B cell (primary cell): ENCODE results near the gene TAX1BP1. TPM values are rescaled to one million over a fixed set of nuclear protein-coding genes. Genes with fewer than 3 reads are reported as not detected.

Experiments
- ATAC-seq: fragments of 200-7000 bp; cut with Tn5 transposase; one replicate; pipeline ENCODE4 v1.10.0; 2021; ENCODE audit warnings: low read depth, mild to moderate bottlenecking, moderate number of reproducible peaks, moderate library complexity
- CTCF ChIA-PET: fragments of 350-600 bp; sonication (Branson Sonifier 250); formaldehyde crosslinking; loops from one replicate; lab custom pipeline; 2021; ENCODE audit warnings: antibody characterized with exemption, inconsistent platforms; lab: Charles Lee
- POLR2A ChIA-PET: fragments of 350-600 bp; sonication (Branson Sonifier 250); formaldehyde crosslinking; loops from one replicate; lab custom pipeline; 2021; ENCODE audit warnings: antibody characterized with exemption; lab: Charles Lee
- DNase-seq: peaks from one replicate; pipeline ENCODE4 v3.0.0; 2013
- H2AFZ ChIP-seq: 2 replicates; pipeline ENCODE4 v1.6.1; 2012; ENCODE audit warnings: mild to moderate bottlenecking, low read depth, low read length; ENCODE audit not compliant: insufficient read depth, poor library complexity, severe bottlenecking
- H3K27ac ChIP-seq, 2 donors: 1 replicate in 1 of 2; 2 replicates in 1 of 2; pipeline ENCODE4 v1.5.1; 2012 to 2013; ENCODE audit warnings: low read length in 2 of 2, mild to moderate bottlenecking in 2 of 2, moderate library complexity in 1 of 2
- H3K27me3 ChIP-seq, 4 experiments: fragments of 200-600 bp in 1 of 4; sonication (generic) in 1 of 4; replicated peaks in 1 of 4; 1 replicate in 2 of 4; 2 replicates in 2 of 4; pipeline versions ENCODE4 v1.6.1 to v1.7.0; 2013 to 2016; ENCODE audit warnings: low read length in 3 of 4, mild to moderate bottlenecking in 2 of 4, mixed read lengths in 1 of 4, moderate library complexity in 1 of 4; ENCODE audit not compliant: insufficient read depth in 4 of 4, control insufficient read depth in 3 of 4; ENCODE audit errors: control extremely low read depth in 1 of 4
- H3K36me3 ChIP-seq, 2 experiments: replicated peaks in 1 of 2; 1 replicate in 1 of 2; 2 replicates in 1 of 2; pipeline versions ENCODE4 v1.6.1 to v1.7.1; 2013; ENCODE audit warnings: low read length in 1 of 2; ENCODE audit not compliant: insufficient read depth in 2 of 2, control insufficient read depth in 1 of 2; ENCODE audit errors: control extremely low read depth in 1 of 2, extremely low read depth in 1 of 2
- H3K4me1 ChIP-seq, 2 donors: fragments of 200-600 bp in 1 of 2; sonication (generic) in 1 of 2; 1 replicate in 1 of 2; 2 replicates in 1 of 2; pipeline versions ENCODE4 v1.5.1 to v1.6.1; 2013 to 2017; ENCODE audit warnings: low read length in 2 of 2; ENCODE audit not compliant: control insufficient read depth in 2 of 2, insufficient read depth in 2 of 2
- H3K4me2 ChIP-seq: replicated peaks from 2 replicates; pipeline ENCODE3; 2012; ENCODE audit warnings: mild to moderate bottlenecking, low read depth, low read length; ENCODE audit not compliant: poor library complexity, severe bottlenecking
- H3K4me3 ChIP-seq, 5 experiments: fragments of 200-600 bp in 1 of 5; sonication (generic) in 1 of 5; 1 replicate in 3 of 5; 2 replicates in 2 of 5; pipeline versions ENCODE4 v1.5.1 to v1.7.0; 2011 to 2016; ENCODE audit warnings: low read length in 4 of 5, mild to moderate bottlenecking in 4 of 5, low read depth in 2 of 5, control low read depth in 1 of 5, moderate library complexity in 1 of 5; ENCODE audit not compliant: insufficient read depth in 1 of 5; ENCODE audit errors: control extremely low read depth in 1 of 5, extremely low read depth in 1 of 5
- H3K79me2 ChIP-seq: fragments of 200-600 bp; sonication (generic); one replicate; pipeline ENCODE4 v1.6.0; 2016; ENCODE audit warnings: low read length; ENCODE audit not compliant: control insufficient read depth, insufficient read depth
- H3K9ac ChIP-seq: fragments of 200-600 bp; sonication (generic); 2 replicates; pipeline ENCODE4 v1.6.1; 2017; ENCODE audit warnings: mild to moderate bottlenecking, low read length, moderate library complexity
- H3K9me3 ChIP-seq, 3 donors: one replicate each; pipeline versions ENCODE4 v1.6.1 to v1.7.1; 2013; ENCODE audit warnings: low read length in 2 of 3; ENCODE audit not compliant: control insufficient read depth in 2 of 3, insufficient read depth in 1 of 3; ENCODE audit errors: control extremely low read depth in 1 of 3
- H4K20me1 ChIP-seq: 2 replicates; pipeline ENCODE4 v1.6.0; 2012; ENCODE audit warnings: mild to moderate bottlenecking, low read length; ENCODE audit not compliant: insufficient read depth, control insufficient read depth, poor library complexity, severe bottlenecking
- H3K27ac Mint-ChIP-seq: one replicate; pipeline ENCODE4 v1.8.0; 2021; ENCODE audit warnings: mixed read lengths
- H3K27me3 Mint-ChIP-seq: one replicate; pipeline ENCODE4 v1.8.0; 2021; ENCODE audit warnings: mixed read lengths
- H3K4me1 Mint-ChIP-seq: one replicate; pipeline ENCODE4 v1.8.0; 2021; ENCODE audit warnings: mixed read lengths
- H3K4me3 Mint-ChIP-seq: one replicate; pipeline ENCODE4 v1.8.0; 2021; ENCODE audit warnings: mixed read lengths
- H3K9me3 Mint-ChIP-seq: one replicate; pipeline ENCODE4 v1.8.0; 2022; ENCODE audit warnings: mixed read lengths; ENCODE audit not compliant: insufficient read depth
- CTCF ChIP-seq: fragments of 200-600 bp; IDR thresholded peaks from one replicate; pipeline ENCODE4 v1.8.0; 2022; ENCODE audit warnings: antibody characterized with exemption, mild to moderate bottlenecking
- EZH2 ChIP-seq: IDR thresholded peaks from 2 replicates; pipeline ENCODE4 v1.6.1; 2012; ENCODE audit warnings: borderline replicate concordance, low read depth, mild to moderate bottlenecking, moderate library complexity, low read length; ENCODE audit not compliant: insufficient read depth, poor library complexity, severe bottlenecking
- WGBS: methylation state at CpG from one replicate; pipeline ENCODE4 v1.1.5; 2013; ENCODE audit warnings: missing lambda C conversion rate; ENCODE audit not compliant: insufficient coverage; 5-methylcytosine and 5-hydroxymethylcytosine counted together
- intact Hi-C: fragments of 100-400 bp; cut with micrococcal nuclease; formaldehyde crosslinking; loops from one replicate; pipeline ENCODE4 v1.10.0; 2022
- polyA plus RNA-seq: library from polyadenylated mRNA; depleted of rRNA; stranded (reverse); fragments of >200 nt; gene quantifications from 2 replicates; pipeline ENCODE4 v1.2.3, GENCODE V29; 2012
- total RNA-seq, 2 donors: library from RNA; stranded (reverse); fragments of 120-200 nt in 1 of 2; gene quantifications; 1 replicate in 1 of 2; 2 replicates in 1 of 2; pipeline versions ENCODE4 v1.2.3 to v1.2.4, GENCODE V29; 2013 to 2022

The TAX1BP1 gene
- total and polyA plus RNA-seq, 2 donors (not counting 1 experiment from before 2014, with no cell fraction given) = 43.1 to 104 TPM

GRCh38 chr7:27723085-27723484 is 16.9 kb upstream of the TAX1BP1 start:
- Histone ChIP-seq H3K36me3 (no peaks in the 10 kb centered on the region), H3K9me3 (no peaks in the 10 kb centered on the region), H3K4me1 (no peaks in the 10 kb centered on the region), H3K4me2 (no peak overlapping the region), H3K9ac (no peak overlapping the region), H3K79me2 (no peaks in the 10 kb centered on the region), H2AFZ (no peak overlapping the region), H3K4me3 (no peak overlapping the region), H3K27me3 (no peaks in the 10 kb centered on the region), H4K20me1 (no peaks in the 10 kb centered on the region), H3K27ac (no peak overlapping the region)
- intact Hi-C loops = no loop called here
- ATAC-seq (peak; percentile 31), DNase-seq (no peak)
- H3K27ac Mint-ChIP-seq = no peak overlapping the region
- no peaks in the 10 kb centered on the region for H3K27me3 Mint-ChIP-seq
- ChIA-PET POLR2A (no interaction called here), CTCF (interaction anchor here (0.9 to 1.3 kb wide), 3 partner anchors 18 to 154 kb away, joined by 3 read pairs; no protein-coding TSS in a partner anchor)
- no peaks in the 10 kb centered on the region for H3K4me1 Mint-ChIP-seq
- no CpG with 5 or more reads among the region's 1 CpG for WGBS
- no peaks in the 10 kb centered on the region for H3K9me3 Mint-ChIP-seq
- TF ChIP-seq CTCF = no peak
- TF ChIP-seq EZH2 = no peak
- H3K4me3 Mint-ChIP-seq = no peak overlapping the region

GRCh38 chr7:27727058-27727457 is 12.9 kb upstream of the TAX1BP1 start:
- H3K4me2 ChIP-seq = no peak overlapping the region
- DNase-seq (no peak), ATAC-seq (no peak)
- no peak for TF ChIP-seq CTCF
- no peak for TF ChIP-seq EZH2
- Mint-ChIP-seq H3K27ac (no peak overlapping the region), H3K9me3 (no peaks in the 10 kb centered on the region), H3K4me1 (no peaks in the 10 kb centered on the region), H3K4me3 (no peak overlapping the region), H3K27me3 (no peaks in the 10 kb centered on the region)
- ChIA-PET POLR2A (no interaction called here), CTCF (interaction anchor here (0.6 kb wide), 1 partner anchor 11 kb away, joined by 4 read pairs; no protein-coding TSS in a partner anchor)
- H3K27me3 ChIP-seq = peaks cover 0 to 5% (median 0%) of the 10 kb centered on the region in 4 experiments
- H3K79me2 ChIP-seq = no peaks in the 10 kb centered on the region
- H3K4me3 ChIP-seq = no peak overlapping the region
- H3K4me1 ChIP-seq = no peaks in the 10 kb centered on the region
- H4K20me1 ChIP-seq = no peaks in the 10 kb centered on the region
- H3K27ac ChIP-seq = no peak overlapping the region
- no peaks in the 10 kb centered on the region for H3K36me3 ChIP-seq
- H2AFZ ChIP-seq = no peak overlapping the region
- WGBS = no CpG with 5 or more reads among the region's 6 CpGs
- intact Hi-C loops = no loop called here
- H3K9me3 ChIP-seq = no peaks in the 10 kb centered on the region
- H3K9ac ChIP-seq = no peak overlapping the region
